IMR-90 (cell line): Measurements from ENCODE around the gene SLC18A2. TPM values are rescaled to one million over a fixed set of nuclear protein-coding genes. Genes with fewer than 3 reads are reported as not detected.

Source experiments
- ATAC-seq: fragments of 200-7000 bp; cut with Tn5 transposase; 2 replicates; pipeline ENCODE4 v1.9.1; 2020; ENCODE audit warnings: low read depth, mild to moderate bottlenecking, moderate library complexity
- BruUV-seq: library from RNA; stranded (reverse); fragments of 400-500 nt; replicated peaks from 2 replicates; lab custom pipeline; 2021; lab: Mats Ljungman, UMichigan
- CTCF ChIA-PET: fragments of 300-600 bp; formaldehyde crosslinking; extraction: SDS; loops from one replicate; lab custom pipeline; 2021; ENCODE audit warnings: antibody characterized with exemption; lab: Yijun Ruan, JAX
- POLR2A ChIA-PET: fragments of 300-600 bp; sonication (Branson Sonifier 250); formaldehyde crosslinking; loops from one replicate; lab custom pipeline; 2022; ENCODE audit warnings: antibody characterized with exemption; ENCODE audit not compliant: unreplicated experiment; lab: Charles Lee
- DNase-seq: peaks from one replicate; pipeline ENCODE4 v3.0.0; 2013
- H2AFZ ChIP-seq: replicated peaks from 2 replicates; pipeline ENCODE3; 2013; ENCODE audit warnings: low read length, mild to moderate bottlenecking; ENCODE audit not compliant: poor library complexity
- H2AK5ac ChIP-seq: 2 replicates; pipeline ENCODE4 v1.6.1; 2013; ENCODE audit warnings: low read depth, low read length, inconsistent platforms
- H2AK9ac ChIP-seq: replicated peaks from 2 replicates; pipeline ENCODE3; 2013; ENCODE audit warnings: mild to moderate bottlenecking, low read depth, low read length, moderate library complexity; ENCODE audit not compliant: poor library complexity
- H2BK120ac ChIP-seq: 2 replicates; pipeline ENCODE4 v1.6.1; 2013; ENCODE audit warnings: low read depth, low read length, inconsistent platforms
- H2BK15ac ChIP-seq: 3 replicates; pipeline ENCODE4 v1.6.1; 2013; ENCODE audit warnings: low read depth, low read length, inconsistent platforms
- H2BK20ac ChIP-seq: 2 replicates; pipeline ENCODE4 v1.6.1; 2013; ENCODE audit warnings: low read depth, mild to moderate bottlenecking, inconsistent platforms, low read length, moderate library complexity
- H2BK5ac ChIP-seq: 2 replicates; pipeline ENCODE4 v1.6.1; 2013; ENCODE audit warnings: mild to moderate bottlenecking, low read depth, low read length, inconsistent platforms; ENCODE audit not compliant: poor library complexity, severe bottlenecking
- H3K14ac ChIP-seq: replicated peaks from 2 replicates; pipeline ENCODE4 v1.6.1; 2013; ENCODE audit warnings: low read depth, low read length, inconsistent platforms
- H3K18ac ChIP-seq: 2 replicates; pipeline ENCODE4 v1.6.1; 2013; ENCODE audit warnings: low read depth, low read length, control low read depth
- H3K23ac ChIP-seq: 2 replicates; pipeline ENCODE4 v1.6.1; 2013; ENCODE audit warnings: low read depth, low read length, inconsistent platforms
- H3K27ac ChIP-seq: 2 replicates; pipeline ENCODE4 v1.5.1; 2013; ENCODE audit warnings: mild to moderate bottlenecking, control low read depth, low read length; ENCODE audit not compliant: insufficient read depth
- H3K27me3 ChIP-seq: 2 replicates; pipeline ENCODE4 v1.6.1; 2013; ENCODE audit warnings: low read length; ENCODE audit not compliant: control insufficient read depth, insufficient read depth
- H3K36me3 ChIP-seq: 2 replicates; pipeline ENCODE4 v1.6.1; 2013; ENCODE audit warnings: low read length, mixed read lengths; ENCODE audit not compliant: control insufficient read depth, insufficient read depth
- H3K4ac ChIP-seq: 2 replicates; pipeline ENCODE4 v1.6.1; 2013; ENCODE audit warnings: low read depth, low read length, inconsistent platforms
- H3K4me1 ChIP-seq: 2 replicates; pipeline ENCODE4 v1.6.1; 2013; ENCODE audit warnings: low read length, mixed read lengths; ENCODE audit not compliant: control insufficient read depth, insufficient read depth
- H3K4me2 ChIP-seq: 2 replicates; pipeline ENCODE4 v1.6.1; 2013; ENCODE audit warnings: low read depth, mild to moderate bottlenecking, control low read depth, low read length, moderate library complexity
- H3K4me3 ChIP-seq: 2 replicates; pipeline ENCODE4 v1.5.1; 2013; ENCODE audit warnings: low read depth, mild to moderate bottlenecking, control low read depth, low read length, moderate library complexity; ENCODE audit not compliant: insufficient read depth
- H3K56ac ChIP-seq: 2 replicates; pipeline ENCODE4 v1.6.1; 2013; ENCODE audit warnings: low read length, inconsistent platforms; ENCODE audit not compliant: insufficient read depth; ENCODE audit errors: extremely low read depth
- H3K79me1 ChIP-seq, 2 experiments: 2 replicates each; pipeline ENCODE4 v1.6.1; 2013; ENCODE audit warnings: low read length in 2 of 2, inconsistent platforms in 1 of 2, low read depth in 1 of 2
- H3K9ac ChIP-seq: 2 replicates; pipeline ENCODE4 v1.6.1; 2013; ENCODE audit warnings: low read depth, low read length, control low read depth
- H3K9me1 ChIP-seq: 2 replicates; pipeline ENCODE4 v1.6.1; 2013; ENCODE audit warnings: low read length, inconsistent platforms; ENCODE audit not compliant: insufficient read depth
- H3K9me3 ChIP-seq: 2 replicates; pipeline ENCODE4 v1.6.1; 2013; ENCODE audit warnings: low read length; ENCODE audit not compliant: control insufficient read depth, insufficient read depth
- H4K20me1 ChIP-seq: 2 replicates; pipeline ENCODE4 v1.6.1; 2013; ENCODE audit warnings: low read length, inconsistent platforms; ENCODE audit not compliant: insufficient read depth
- H4K5ac ChIP-seq: 2 replicates; pipeline ENCODE4 v1.6.1; 2013; ENCODE audit warnings: mild to moderate bottlenecking, low read depth, low read length, control low read depth
- H4K8ac ChIP-seq, 2 experiments: 2 replicates each; pipeline ENCODE4 v1.6.1; 2013; ENCODE audit warnings: low read depth in 2 of 2, low read length in 2 of 2, control low read depth in 1 of 2, inconsistent platforms in 1 of 2
- H4K91ac ChIP-seq: 2 replicates; pipeline ENCODE4 v1.6.1; 2013; ENCODE audit warnings: low read depth, low read length, inconsistent platforms; ENCODE audit not compliant: insufficient read depth
- WGBS, 2 experiments: methylation state at CpG; one replicate each; pipeline versions ENCODE4 v1.1.5 to v1.1.7; 2013; ENCODE audit warnings: missing lambda C conversion rate in 2 of 2; ENCODE audit not compliant: insufficient read length in 1 of 2; ENCODE audit errors: extremely low coverage in 2 of 2; 5-methylcytosine and 5-hydroxymethylcytosine counted together
- dilution Hi-C: fragments of 300-500 bp; cut with HindIII; formaldehyde crosslinking; loops from one replicate; pipeline ENCODE4 v1.14.3; 2018; ENCODE audit warnings: low sequenced_read_pairs; ENCODE audit not compliant: unreplicated experiment
- in situ Hi-C: fragments of 300-500 bp; cut with MboI; formaldehyde crosslinking; loops from 3 replicates; pipeline ENCODE4 v1.14.3; 2019; ENCODE audit warnings: low sequenced_read_pairs, inconsistent platforms, mixed read lengths
- intact Hi-C: fragments of 100-400 bp; cut with micrococcal nuclease; formaldehyde crosslinking; loops from 2 replicates; pipeline ENCODE4 v1.10.0; 2022
- polyA plus RNA-seq, 3 experiments: library from polyadenylated mRNA; depleted of rRNA; stranded (reverse); fragments of >200 nt; gene quantifications; 2 replicates each; pipeline ENCODE4 v1.2.3, GENCODE V29; 2012; ENCODE audit warnings: low replicate concordance in 1 of 3
- total RNA-seq: library from RNA; depleted of rRNA; stranded (reverse); fragments of >200 nt; gene quantifications from 2 replicates; pipeline ENCODE4 v1.2.3, GENCODE V29; 2012
- TF ChIP-seq, protein P1 (sequence below): conservative IDR thresholded peaks from 2 replicates; pipeline ENCODE4 v1.5.1; 2012; ENCODE audit warnings: mild to moderate bottlenecking, low read depth, low read length, improper control_type of control experiment

SLC18A2 gene
- total and polyA plus RNA-seq, 2 of the 4 experiments (the other 2 are of a cell fraction) = not detected

DNA sequence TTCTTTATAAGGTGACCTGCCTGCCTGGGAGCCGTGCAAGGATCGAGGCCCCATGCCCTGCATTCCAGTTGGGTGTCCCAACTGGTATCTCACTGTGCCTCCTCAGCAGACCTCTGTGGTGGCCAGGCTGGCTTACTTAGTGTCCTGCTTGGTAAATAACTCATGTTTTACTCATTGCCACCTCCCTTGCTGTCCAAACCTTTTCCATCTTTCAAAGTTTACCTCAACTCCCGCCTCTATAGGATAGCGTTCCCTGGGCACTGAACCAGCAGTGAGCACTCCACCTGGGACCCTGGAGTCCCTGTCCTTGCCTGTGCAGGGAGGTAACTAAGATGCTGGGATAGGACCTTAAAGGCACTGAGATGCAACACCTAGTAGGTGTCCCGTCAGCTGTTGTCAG lies 33.6 kb downstream of the SLC18A2 start:
- Histone ChIP-seq H4K20me1 (no peaks in the 10 kb centered on the region), H3K79me1 (no peaks in the 10 kb centered on the region), H3K9ac (no peak overlapping the region), H3K36me3 (no peaks in the 10 kb centered on the region), H3K14ac (no peak overlapping the region), H2AK9ac (no peak overlapping the region), H3K9me3 (no peaks in the 10 kb centered on the region), H3K4me1 (no peaks in the 10 kb centered on the region), H3K27ac (no peak overlapping the region), H2BK15ac (no peak overlapping the region), H2BK120ac (no peak overlapping the region), H2BK5ac (no peak overlapping the region), H2BK20ac (no peak overlapping the region), H3K27me3 (no peaks in the 10 kb centered on the region), H3K56ac (no peak overlapping the region), H4K5ac (no peak overlapping the region), H2AK5ac (no peak overlapping the region), H2AFZ (no peak overlapping the region), H3K18ac (no peak overlapping the region), H3K23ac (no peak overlapping the region), H4K91ac (no peak overlapping the region), H4K8ac (no peak overlapping the region), H3K4me3 (no peak overlapping the region), H3K4ac (no peak overlapping the region), H3K9me1 (no peaks in the 10 kb centered on the region; the same call in 1 of the 2 replicates), H3K4me2 (no peak overlapping the region)
- ATAC-seq (no peak), DNase-seq (no peak)
- dilution Hi-C loops (no loop called here), intact Hi-C loops (no loop called here), in situ Hi-C loops (no loop called here)
- CTCF ChIA-PET = no interaction called here
- TF ChIP-seq, protein P1, sequence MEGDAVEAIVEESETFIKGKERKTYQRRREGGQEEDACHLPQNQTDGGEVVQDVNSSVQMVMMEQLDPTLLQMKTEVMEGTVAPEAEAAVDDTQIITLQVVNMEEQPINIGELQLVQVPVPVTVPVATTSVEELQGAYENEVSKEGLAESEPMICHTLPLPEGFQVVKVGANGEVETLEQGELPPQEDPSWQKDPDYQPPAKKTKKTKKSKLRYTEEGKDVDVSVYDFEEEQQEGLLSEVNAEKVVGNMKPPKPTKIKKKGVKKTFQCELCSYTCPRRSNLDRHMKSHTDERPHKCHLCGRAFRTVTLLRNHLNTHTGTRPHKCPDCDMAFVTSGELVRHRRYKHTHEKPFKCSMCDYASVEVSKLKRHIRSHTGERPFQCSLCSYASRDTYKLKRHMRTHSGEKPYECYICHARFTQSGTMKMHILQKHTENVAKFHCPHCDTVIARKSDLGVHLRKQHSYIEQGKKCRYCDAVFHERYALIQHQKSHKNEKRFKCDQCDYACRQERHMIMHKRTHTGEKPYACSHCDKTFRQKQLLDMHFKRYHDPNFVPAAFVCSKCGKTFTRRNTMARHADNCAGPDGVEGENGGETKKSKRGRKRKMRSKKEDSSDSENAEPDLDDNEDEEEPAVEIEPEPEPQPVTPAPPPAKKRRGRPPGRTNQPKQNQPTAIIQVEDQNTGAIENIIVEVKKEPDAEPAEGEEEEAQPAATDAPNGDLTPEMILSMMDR = no peak
- 100% methylated on average over 3 of the region's 5 CpGs; no CpG with 5 or more reads in 1 of the 2 experiments for WGBS, 2 experiments
- BruUV-seq = no TSS peak
- POLR2A ChIA-PET = no interaction called here
